K562 treated with DMSO at 1 percent for 4 hours (cell line): ENCODE measurements around the gene GAS2L3. TPM values are rescaled to one million over a fixed set of nuclear protein-coding genes. Genes with fewer than 3 reads are reported as not detected.

Source experiments
- total RNA-seq: library from RNA; unstranded; fragments of 300-600 nt; gene quantifications from 2 replicates; pipeline ENCODE4 v1.2.3, GENCODE V29; 2022; ENCODE audit not compliant: insufficient read depth

The GAS2L3 gene
- total RNA-seq, result 3.6 and 3.7 TPM in 2 replicates

DNA sequence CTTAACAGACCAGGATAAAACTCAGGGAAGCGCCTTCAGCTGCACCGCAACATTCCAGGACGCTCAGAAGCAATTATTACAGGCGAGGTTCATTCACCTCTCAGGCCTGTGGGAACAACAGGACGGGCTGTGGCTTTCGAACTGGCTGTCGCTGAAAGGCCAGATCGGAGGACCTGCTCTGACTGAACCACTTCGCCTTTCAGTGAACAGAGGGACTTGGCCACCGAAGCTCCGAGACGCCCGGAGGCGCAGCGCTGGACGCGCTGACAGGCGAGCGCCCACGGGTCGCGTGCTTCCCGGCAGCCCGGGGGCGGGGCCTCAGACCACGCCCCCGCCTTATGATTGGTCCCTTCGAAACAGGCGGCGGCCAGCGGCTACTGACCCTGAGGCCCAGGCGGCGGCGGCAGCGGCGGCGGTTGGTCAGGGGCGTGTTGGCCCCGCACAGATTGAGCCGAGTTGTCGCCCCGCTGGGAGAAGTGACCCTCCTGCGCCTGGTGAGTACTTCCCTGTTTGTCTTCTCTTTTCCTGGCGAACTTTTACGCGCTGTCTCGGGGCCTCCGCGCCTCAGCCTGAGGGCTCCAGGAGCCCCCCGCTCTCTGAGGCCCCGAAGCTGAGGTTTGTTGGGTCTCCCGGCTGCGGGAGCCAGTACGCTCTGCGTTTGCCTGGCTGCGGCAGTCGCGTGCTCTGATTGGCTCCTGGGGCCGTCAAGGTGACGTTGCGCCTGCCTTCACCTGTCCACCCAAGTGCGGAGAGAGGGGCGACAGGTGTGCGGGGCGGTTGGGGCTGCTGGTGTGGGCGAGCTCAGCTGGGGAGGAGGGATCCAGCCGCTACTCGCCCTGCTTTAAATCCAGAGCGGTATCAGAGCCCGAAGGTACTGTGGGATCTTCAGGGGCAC is at the start of gene GAS2L3:
Gene GAS2L3, plus strand, starts transcription at position 393 of the 895 bp plus-strand sequence. CDS start 21,221 bp downstream, outside the sequence.

Other genes with a start within 250 kb of the GAS2L3 start
- gene SLC17A8, start 216.6 kb upstream of the GAS2L3 start, total RNA-seq, result not detected in 2 replicates
- not detected in 2 replicates for gene NR1H4, start 99.8 kb upstream of the GAS2L3 start, total RNA-seq
- not detected in 2 replicates for gene ANO4, start 221.1 kb downstream of the GAS2L3 start, total RNA-seq